Panc1 (cell line): ENCODE measurements around the gene RFX6. TPM values are rescaled to one million over a fixed set of nuclear protein-coding genes. Genes with fewer than 3 reads are reported as not detected.

ENCODE experiments used
- ATAC-seq: fragments of 200-7000 bp; cut with Tn5 transposase; 2 replicates; pipeline ENCODE4 v1.9.1; 2020; ENCODE audit warnings: mild to moderate bottlenecking, moderate library complexity
- BruUV-seq: library from RNA; stranded (reverse); fragments of 400-500 nt; replicated peaks from 2 replicates; lab custom pipeline; 2021; lab: Mats Ljungman, UMichigan
- CTCF ChIA-PET: fragments of 300-600 bp; sonication (Branson Sonifier 250); formaldehyde crosslinking; loops from one replicate; lab custom pipeline; 2022; ENCODE audit warnings: antibody characterized with exemption; lab: Charles Lee
- POLR2A ChIA-PET: fragments of 300-600 bp; sonication (Branson Sonifier 250); formaldehyde crosslinking; loops from one replicate; lab custom pipeline; 2022; ENCODE audit warnings: antibody characterized with exemption; lab: Charles Lee
- DNase-seq: peaks from one replicate; pipeline ENCODE4 v3.0.0-alpha.2; 2010; ENCODE audit warnings: low read depth, low spot score
- H3K27ac ChIP-seq: 2 replicates; pipeline ENCODE4 v1.5.1; 2011; ENCODE audit warnings: mild to moderate bottlenecking, low read length, inconsistent platforms
- H3K27me3 ChIP-seq: fragments of 200-500 bp; sonication (Bioruptor generic); 2 replicates; pipeline ENCODE4 v1.6.0; 2014; ENCODE audit warnings: low read length, inconsistent platforms; ENCODE audit not compliant: control insufficient read depth, insufficient read depth
- H3K36me3 ChIP-seq: fragments of 200-500 bp; sonication (Bioruptor generic); 2 replicates; pipeline ENCODE4 v1.5.1; 2014; ENCODE audit warnings: inconsistent platforms, mild to moderate bottlenecking, low read length, moderate library complexity; ENCODE audit not compliant: control insufficient read depth, insufficient read depth
- H3K4me1 ChIP-seq: 2 replicates; pipeline ENCODE4 v1.5.1; 2011; ENCODE audit warnings: inconsistent platforms, mild to moderate bottlenecking, low read length, moderate library complexity; ENCODE audit not compliant: control insufficient read depth, insufficient read depth
- H3K4me3 ChIP-seq, 2 experiments: 2 replicates each; pipeline ENCODE4 v1.5.1; 2011 to 2012; ENCODE audit warnings: low read depth in 2 of 2, low read length in 2 of 2, mild to moderate bottlenecking in 2 of 2, inconsistent platforms in 1 of 2, moderate library complexity in 1 of 2
- H3K9me3 ChIP-seq: fragments of 200-500 bp; sonication (Bioruptor generic); 2 replicates; pipeline ENCODE4 v1.5.1; 2014; ENCODE audit warnings: low read depth, mild to moderate bottlenecking, inconsistent platforms, low read length, moderate library complexity; ENCODE audit not compliant: control insufficient read depth, insufficient read depth
- CTCF ChIP-seq: fragments of 450-650 bp; IDR thresholded peaks from 2 replicates; pipeline ENCODE4 v1.5.1; 2017; ENCODE audit warnings: mild to moderate bottlenecking
- POLR2AphosphoS5 ChIP-seq: IDR thresholded peaks from 2 replicates; pipeline ENCODE4 v1.6.1; 2012; ENCODE audit warnings: mild to moderate bottlenecking, low read depth, low read length, moderate library complexity
- REST ChIP-seq, 2 experiments: IDR thresholded peaks; 2 replicates each; pipeline ENCODE4 v1.6.1; 2011 to 2012; ENCODE audit warnings: low read depth in 2 of 2, control low read depth in 1 of 2, low read length in 1 of 2, mild to moderate bottlenecking in 1 of 2, moderate library complexity in 1 of 2; ENCODE audit not compliant: insufficient read depth in 1 of 2
- SIN3A ChIP-seq: IDR thresholded peaks from 2 replicates; pipeline ENCODE4 v1.6.1; 2012; ENCODE audit warnings: low read depth, mild to moderate bottlenecking, low read length, moderate library complexity, borderline replicate concordance; ENCODE audit not compliant: insufficient read depth
- TCF7L2 ChIP-seq: IDR thresholded peaks from 2 replicates; pipeline ENCODE4 v1.6.1; 2011; ENCODE audit warnings: mild to moderate bottlenecking, low read depth, low read length, inconsistent platforms
- in situ Hi-C: cut with HindIII; loops from 2 replicates; pipeline ENCODE4 v1.10.0; 2016; ENCODE audit warnings: low sequenced_read_pairs, low pct_unique_long_range_greater_than_20kb
- intact Hi-C: fragments of 100-400 bp; cut with micrococcal nuclease; formaldehyde crosslinking; loops from one replicate; pipeline ENCODE4 v1.10.0; 2022; ENCODE audit not compliant: unreplicated experiment
- total RNA-seq: library from RNA; stranded (reverse); gene quantifications from one replicate; pipeline ENCODE4 v1.2.1, GENCODE V29; 2021; ENCODE audit not compliant: unreplicated experiment

Gene RFX6
- total RNA-seq, 1 experiment from 2014 or later = not detected

GRCh38 chr6:116938305-116938704 is 61.3 kb downstream of the RFX6 start:
- intact Hi-C loops = no loop called here

GRCh38 chr6:116941727-116942126 is 64.7 kb downstream of the RFX6 start:
- Histone ChIP-seq H3K4me3 (no peak overlapping the region), H3K4me1 (no peaks in the 10 kb centered on the region), H3K36me3 (no peaks in the 10 kb centered on the region), H3K9me3 (no peaks in the 10 kb centered on the region), H3K27ac (no peak overlapping the region), H3K27me3 (peaks cover 32% of the 10 kb centered on the region)
- POLR2A ChIA-PET = no interaction called here
- intact Hi-C loops = no loop called here
- TF ChIP-seq CTCF (peak; percentile 33), POLR2AphosphoS5 (no peak), REST (IDR thresholded peaks at IDR 0.05; ENCODE audit: insufficient read depth in 1 of 2, low read depth in 2 of 2, low read length in 1 of 2) (no peak), SIN3A (no peak), TCF7L2 (no peak)
- in situ Hi-C loops = no loop called here
- CTCF ChIA-PET = no interaction called here
- DNase-seq (no peak), ATAC-seq (no peak)
- BruUV-seq = no TSS peak

More at GRCh38 chr6:116938305-116938704, 61.3 kb downstream of the RFX6 start:
- Histone ChIP-seq H3K27me3 (peaks cover 19% of the 10 kb centered on the region), H3K27ac (no peak overlapping the region), H3K4me1 (no peaks in the 10 kb centered on the region), H3K36me3 (no peaks in the 10 kb centered on the region), H3K9me3 (no peaks in the 10 kb centered on the region), H3K4me3 (no peak overlapping the region)
- ATAC-seq (no peak), DNase-seq (no peak)
- ChIA-PET CTCF (no interaction called here), POLR2A (no interaction called here)
- in situ Hi-C loops = no loop called here
- BruUV-seq = no TSS peak
- TF ChIP-seq POLR2AphosphoS5 (no peak), TCF7L2 (no peak), CTCF (no peak), REST (IDR thresholded peaks at IDR 0.05; ENCODE audit: insufficient read depth in 1 of 2, low read depth in 2 of 2, low read length in 1 of 2) (no peak), SIN3A (no peak)
